Omental fat pad (tissue), 4 donors: ENCODE measurements around the gene WDFY2. TPM values are rescaled to one million over a fixed set of nuclear protein-coding genes. Genes with fewer than 3 reads are reported as not detected.
A peak's percentile ranks its signal among the peaks of the same experiment; 100 is the strongest.

Experiments
- ATAC-seq: fragments of 150-250 bp; one replicate; pipeline ENCODE4 v1.9.1; 2016; ENCODE audit warnings: mild to moderate bottlenecking, moderate library complexity; ENCODE audit not compliant: low FRiP score
- DNase-seq: peaks from one replicate; pipeline ENCODE4 v3.0.0-alpha.2; 2019; ENCODE audit warnings: low spot score
- CTCF ChIP-seq, 3 donors: fragments of 450-650 bp; IDR thresholded peaks; one replicate each; pipeline ENCODE4 v1.5.1; 2016 to 2017; ENCODE audit warnings: antibody characterized with exemption in 3 of 3, mild to moderate bottlenecking in 3 of 3, moderate library complexity in 2 of 3
- total RNA-seq, 4 donors: library from RNA; depleted of rRNA; stranded (reverse); fragments of >200 nt; gene quantifications; one replicate each; pipeline ENCODE4 v1.1.0, GENCODE V29; 2016

Gene WDFY2
- total RNA-seq, 4 donors from 2014 or later, result 13.3 to 26.6 (median 15.8) TPM

GRCh38 chr13:51802631-51803418 is 218.6 kb downstream of the WDFY2 start:
- TF ChIP-seq CTCF (IDR thresholded peaks at IDR 0.05), result no peak
- DNase-seq (no peak), ATAC-seq (peak; percentile 0)

- peak; percentile 71 for DNase-seq
- no peak for TF ChIP-seq CTCF (IDR thresholded peaks at IDR 0.05)
- peak; percentile 87 for ATAC-seq
Observed at GRCh38 chr13:51803422-51804294, 219.4 kb downstream of the WDFY2 start, which contains the start of gene DHRS12. Gene DHRS12 (minus strand): TSS chr13:51804163. CDS start chr13:51799659, 4,504 bp downstream.

GRCh38 chr13:51804295-51805172 is 220.3 kb downstream of the WDFY2 start:
- no peak for TF ChIP-seq CTCF (IDR thresholded peaks at IDR 0.05)
- ATAC-seq (no peak), DNase-seq (no peak)

GRCh38 chr13:51805313-51805712 is 221.1 kb downstream of the WDFY2 start:
- TF ChIP-seq CTCF (IDR thresholded peaks at IDR 0.05), result no peak
- DNase-seq (no peak), ATAC-seq (no peak)

- no peak for TF ChIP-seq CTCF (IDR thresholded peaks at IDR 0.05)
- DNase-seq (no peak), ATAC-seq (no peak)
Observed at GRCh38 chr13:51805925-51806324, 221.7 kb downstream of the WDFY2 start.

- no peak for TF ChIP-seq CTCF (IDR thresholded peaks at IDR 0.05)
- DNase-seq (no peak), ATAC-seq (no peak)
Observed at GRCh38 chr13:51806566-51806965, 222.3 kb downstream of the WDFY2 start.
